ENCODE measurements around the gene HK1. TPM values are rescaled to one million over a fixed set of nuclear protein-coding genes. Genes with fewer than 3 reads are reported as not detected.
"Not testable (repeated sequence)": the region's sequence is repeated elsewhere in the genome, so short reads cannot be mapped to it uniquely, and the experiment has no call there.

Gene HK1
- total RNA-seq, 6 experiments from 2014 or later, result 149 to 158 (median 155) TPM

DNA sequence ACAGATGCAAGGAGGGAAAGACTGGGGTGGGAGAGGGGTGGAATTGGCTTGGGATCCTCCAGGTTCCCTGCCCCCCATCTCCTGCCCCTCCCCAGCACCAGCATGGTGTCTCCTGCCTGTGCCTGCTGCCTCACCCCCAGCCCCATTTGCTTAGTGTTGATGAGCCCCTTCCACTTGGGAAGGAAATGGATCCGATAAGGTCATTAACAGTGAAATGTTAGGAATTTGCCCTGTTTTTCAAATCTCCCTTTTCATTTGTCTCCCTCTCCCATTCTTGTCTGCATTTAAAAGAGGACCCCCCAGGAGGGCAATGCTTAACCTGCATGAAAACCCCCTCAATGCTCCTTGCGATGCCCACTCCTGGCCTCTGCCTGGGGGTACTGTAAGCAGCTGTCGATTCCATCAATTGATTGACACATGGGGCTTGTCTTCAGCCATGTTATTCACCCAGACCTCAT, 51.5 kb downstream of the HK1 start:
- peak overlapping the region; percentile 16; the same call in 1 of the 2 replicates for H3K27ac Mint-ChIP-seq
- peaks cover 75% of the 10 kb centered on the region for H3K4me1 Mint-ChIP-seq (ENCODE audit: low read depth)
- no peak for DNase-seq

DNA sequence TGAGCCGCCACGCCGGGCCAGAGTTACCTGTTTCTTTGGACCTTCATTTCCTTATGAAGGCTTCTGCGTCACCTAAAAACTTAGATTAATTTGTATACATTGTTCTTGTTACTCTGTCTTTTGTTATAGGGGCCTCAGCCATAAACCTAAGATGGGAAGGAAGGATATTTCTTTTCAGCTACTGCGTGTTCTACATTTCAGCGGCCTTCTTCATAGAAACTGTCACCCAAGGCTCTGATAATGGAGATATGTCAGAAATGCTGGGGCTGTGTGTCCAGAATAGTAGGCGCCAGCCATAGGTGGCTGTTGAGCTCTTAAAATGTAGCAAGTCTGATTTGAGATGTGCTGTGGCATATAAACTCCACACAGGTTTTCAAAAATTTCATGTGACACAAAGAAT, 52.9 kb downstream of the HK1 start:
- H3K27me3 Mint-ChIP-seq (ENCODE audit: insufficient read depth), result no peaks in the 10 kb centered on the region; the same call in 1 of the 2 replicates
- H3K4me3 Mint-ChIP-seq, result no peak overlapping the region
- H3K4me1 Mint-ChIP-seq (ENCODE audit: low read depth), result peaks cover 81% of the 10 kb centered on the region
- no peak overlapping the region for H3K27ac Mint-ChIP-seq
- no peak for DNase-seq
- no peaks in the 10 kb centered on the region for H3K9me3 Mint-ChIP-seq
- no peak for TF ChIP-seq CTCF (IDR thresholded peaks at IDR 0.05)
- H3K36me3 Mint-ChIP-seq (ENCODE audit: low read depth), result peaks cover 30% of the 10 kb centered on the region

More for the DNA sequence above, 51.5 kb downstream of the HK1 start:
- no peak for TF ChIP-seq CTCF (IDR thresholded peaks at IDR 0.05)
- Mint-ChIP-seq H3K9me3 (no peaks in the 10 kb centered on the region), H3K27me3 (ENCODE audit: insufficient read depth) (no peaks in the 10 kb centered on the region; the same call in 1 of the 2 replicates), H3K4me3 (no peak overlapping the region), H3K36me3 (ENCODE audit: low read depth) (peaks cover 24% of the 10 kb centered on the region)

GRCh38 chr10:69332278-69333010, 54.1 kb downstream of the HK1 start:
- no peaks in the 10 kb centered on the region; the same call in 1 of the 2 replicates for H3K27me3 Mint-ChIP-seq (ENCODE audit: insufficient read depth)
- no peak for DNase-seq
- peaks cover 30% of the 10 kb centered on the region for H3K36me3 Mint-ChIP-seq (ENCODE audit: low read depth)
- peaks cover 79% of the 10 kb centered on the region for H3K4me1 Mint-ChIP-seq (ENCODE audit: low read depth)
- TF ChIP-seq CTCF (IDR thresholded peaks at IDR 0.05), result no peak
- peak overlapping the region; percentile 83 for H3K27ac Mint-ChIP-seq
- H3K9me3 Mint-ChIP-seq, result no peaks in the 10 kb centered on the region
- H3K4me3 Mint-ChIP-seq, result no peak overlapping the region; the same call in 1 of the 2 replicates

- DNase-seq, result peak; percentile 69
- Mint-ChIP-seq H3K27ac (peak overlapping the region; percentile 83), H3K27me3 (ENCODE audit: insufficient read depth) (no peaks in the 10 kb centered on the region; the same call in 1 of the 2 replicates), H3K4me3 (no peak overlapping the region; the same call in 1 of the 2 replicates), H3K4me1 (ENCODE audit: low read depth) (peaks cover 79% of the 10 kb centered on the region), H3K36me3 (ENCODE audit: low read depth) (peaks cover 30% of the 10 kb centered on the region), H3K9me3 (no peaks in the 10 kb centered on the region)
- TF ChIP-seq CTCF (IDR thresholded peaks at IDR 0.05), result peak; percentile 72
Measured at GRCh38 chr10:69333205-69333604, 54.9 kb downstream of the HK1 start.

- not testable (repeated sequence) for H3K27me3 Mint-ChIP-seq (ENCODE audit: insufficient read depth); H3K9me3 Mint-ChIP-seq; H3K4me3 Mint-ChIP-seq; DNase-seq
- Mint-ChIP-seq H3K27ac (peak overlapping the region; percentile 83), H3K36me3 (ENCODE audit: low read depth) (peaks cover 29% of the 10 kb centered on the region), H3K4me1 (ENCODE audit: low read depth) (peaks cover 79% of the 10 kb centered on the region)
Measured at GRCh38 chr10:69333865-69334301, 55.6 kb downstream of the HK1 start.

Data from HFFc6 (cell line).